NK-92 (cell line): ENCODE results near the gene PCDH19.

ENCODE experiments used
- DNase-seq: peaks from one replicate; lab custom pipeline; 2025; ENCODE audit not compliant: unreplicated experiment; lab: John Stamatoyannopoulos, UW

Gene PCDH19

DNA sequence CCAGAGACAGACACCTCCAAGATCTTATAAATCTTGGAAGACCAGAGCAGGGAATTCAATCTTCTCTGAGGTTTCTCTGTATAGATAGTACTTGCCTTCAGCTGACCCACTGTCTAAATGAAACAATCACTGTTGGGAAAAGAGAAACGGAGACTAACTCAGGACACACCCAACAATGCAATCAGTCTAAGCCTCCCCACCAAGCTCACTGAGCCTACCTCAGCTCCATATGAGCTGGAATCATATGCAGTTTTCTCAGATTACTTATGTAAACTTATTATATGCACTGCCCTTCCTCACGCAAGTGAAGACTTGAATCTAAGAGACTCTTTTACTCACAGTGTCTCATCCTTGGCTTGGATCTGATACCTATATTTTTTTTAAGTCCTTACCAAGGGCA, 110.5 kb downstream of the PCDH19 start:
- no peak for DNase-seq

DNA sequence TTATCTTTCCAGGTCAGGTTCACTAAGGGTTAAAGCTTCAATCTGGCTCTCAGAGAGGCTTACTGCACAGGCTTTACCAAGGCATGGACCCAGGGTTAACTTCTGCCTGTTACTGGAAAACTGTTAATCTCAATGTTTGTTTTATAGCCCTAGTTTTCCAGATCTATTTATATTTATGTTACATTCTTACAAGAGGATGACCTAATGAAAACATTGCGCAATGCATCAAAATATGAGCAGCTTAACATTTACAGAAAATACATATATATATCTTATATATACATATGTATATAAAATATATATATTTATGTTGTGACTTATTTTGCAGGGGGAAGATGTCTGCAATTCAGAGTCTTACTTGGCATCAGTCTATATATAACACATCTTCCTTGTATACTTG, 112.3 kb downstream of the PCDH19 start:
- DNase-seq: no peak

DNA sequence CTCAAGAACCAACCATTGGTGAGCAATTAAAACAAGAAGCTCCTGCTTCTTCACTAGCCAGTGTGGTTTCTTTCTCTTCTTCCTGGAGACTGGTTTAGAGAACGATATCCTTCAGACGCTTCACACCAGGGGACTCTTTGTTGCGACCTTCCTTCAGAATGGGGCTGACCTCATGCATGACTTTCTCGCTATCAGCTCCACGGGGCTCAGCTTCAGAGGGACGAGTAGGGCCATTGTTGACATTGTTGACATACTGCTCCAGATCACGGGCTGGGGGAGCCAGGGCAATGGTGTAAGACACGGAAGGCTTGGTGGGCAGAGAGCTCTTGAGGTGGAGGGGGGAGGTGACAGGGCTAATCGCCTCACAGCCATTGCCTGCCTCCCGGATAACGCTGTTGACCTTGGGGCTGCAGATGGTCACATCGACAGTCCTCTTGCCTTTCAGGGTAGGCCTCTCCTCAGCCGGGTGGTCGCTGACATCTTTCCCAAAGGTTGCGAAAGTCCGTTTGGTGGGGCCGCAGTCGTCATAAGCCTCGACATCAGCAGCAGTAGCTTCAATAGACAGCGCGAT, 113.8 kb downstream of the PCDH19 start:
- DNase-seq: no peak

DNA sequence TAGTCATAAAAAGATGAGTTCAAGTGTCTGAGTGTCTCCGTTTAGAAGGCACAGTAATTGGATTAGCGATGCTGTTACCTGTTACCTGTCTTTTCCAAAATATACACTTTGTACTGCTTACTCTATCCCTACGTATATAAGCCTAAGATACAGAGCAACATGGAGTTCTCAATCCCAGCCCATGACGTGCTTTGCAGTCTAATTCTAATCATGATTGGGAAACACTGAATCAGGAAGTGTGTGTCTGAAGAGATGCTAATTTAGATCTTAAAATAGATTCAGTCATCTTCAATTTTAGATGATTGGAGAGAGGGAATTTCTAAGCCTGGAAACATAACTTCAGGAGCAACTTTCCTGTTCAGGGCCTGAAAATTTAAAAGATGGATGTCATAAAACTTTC, 115.1 kb downstream of the PCDH19 start:
- DNase-seq: no peak

DNA sequence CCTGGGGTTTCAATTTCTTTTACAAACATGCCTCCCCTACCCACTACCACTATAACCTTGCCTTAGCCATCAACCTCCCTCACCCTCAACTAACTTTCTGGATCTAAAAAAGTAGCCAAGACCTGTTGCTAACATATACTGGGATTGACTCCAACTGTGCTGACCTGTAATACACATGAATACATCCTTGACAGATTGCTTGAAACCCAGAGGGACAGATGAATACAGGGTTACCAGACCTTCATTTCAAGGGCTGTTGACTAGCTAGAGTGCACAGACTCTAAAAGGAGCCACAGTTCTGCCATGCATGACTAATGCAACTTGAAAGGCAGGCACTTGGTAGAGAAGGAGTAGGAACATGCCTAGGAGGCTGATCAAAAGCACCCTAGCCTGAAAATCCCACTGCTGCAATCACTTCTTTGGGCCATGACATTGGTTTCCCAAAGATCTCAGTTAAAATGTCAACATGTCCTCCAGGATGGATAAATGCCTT, 121.0 kb downstream of the PCDH19 start:
- DNase-seq: no peak

DNA sequence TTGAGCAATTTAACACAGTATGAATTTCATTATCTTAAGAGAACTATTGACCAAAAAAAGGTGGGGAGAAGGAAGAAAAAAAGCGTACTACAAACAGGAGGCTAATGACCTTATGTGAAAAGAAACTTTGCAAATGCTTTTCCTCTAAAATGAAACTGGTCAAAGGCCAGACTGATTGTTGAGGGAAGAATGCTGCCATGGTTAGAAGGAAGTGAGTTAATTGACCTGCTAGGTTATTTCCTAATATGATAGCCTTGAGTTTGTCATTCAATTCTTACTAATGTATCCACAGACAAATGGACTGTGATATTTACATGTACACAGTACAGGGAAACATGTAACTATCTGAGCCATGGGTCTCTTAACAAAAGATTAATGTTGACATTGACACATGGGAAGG, 132.8 kb downstream of the PCDH19 start:
- no peak for DNase-seq

DNA sequence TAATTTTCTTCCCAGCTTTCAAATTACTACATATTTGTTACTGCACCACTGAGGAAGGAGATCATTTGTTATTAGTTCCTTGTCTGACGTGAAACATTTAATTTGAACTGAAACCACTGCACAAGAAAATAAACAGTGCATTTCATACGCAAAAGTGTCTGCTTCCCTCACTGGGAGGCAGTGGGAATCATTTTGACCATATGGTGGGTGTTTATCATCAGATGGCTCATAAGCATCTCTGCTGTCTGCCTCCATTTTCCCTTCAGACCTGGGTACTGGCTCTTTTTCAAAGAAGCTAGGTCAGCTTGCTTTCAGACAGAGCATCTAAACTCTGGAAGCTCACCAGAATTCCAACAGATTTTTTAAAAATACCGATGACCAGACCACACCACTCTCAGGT, 135.2 kb downstream of the PCDH19 start:
- DNase-seq: no peak

DNA sequence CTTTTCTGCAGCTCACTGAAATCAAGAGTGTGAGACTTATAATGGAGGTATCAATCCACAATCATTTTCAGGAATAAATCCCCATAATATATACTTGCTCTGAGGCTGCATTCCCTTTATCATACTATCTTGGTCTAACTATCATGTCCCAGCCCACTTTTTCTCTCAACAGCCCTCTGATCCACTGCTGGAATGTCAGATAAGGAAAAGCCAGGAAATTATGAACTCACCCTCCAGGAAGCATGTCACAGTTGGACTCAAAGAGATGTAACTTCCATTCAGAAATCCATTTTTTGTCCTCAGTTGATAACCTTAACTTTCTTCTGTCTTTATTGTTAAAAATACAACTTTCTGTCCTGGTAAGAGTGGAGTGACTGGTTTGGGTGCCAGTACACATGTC, 144.9 kb downstream of the PCDH19 start:
- DNase-seq: no peak

DNA sequence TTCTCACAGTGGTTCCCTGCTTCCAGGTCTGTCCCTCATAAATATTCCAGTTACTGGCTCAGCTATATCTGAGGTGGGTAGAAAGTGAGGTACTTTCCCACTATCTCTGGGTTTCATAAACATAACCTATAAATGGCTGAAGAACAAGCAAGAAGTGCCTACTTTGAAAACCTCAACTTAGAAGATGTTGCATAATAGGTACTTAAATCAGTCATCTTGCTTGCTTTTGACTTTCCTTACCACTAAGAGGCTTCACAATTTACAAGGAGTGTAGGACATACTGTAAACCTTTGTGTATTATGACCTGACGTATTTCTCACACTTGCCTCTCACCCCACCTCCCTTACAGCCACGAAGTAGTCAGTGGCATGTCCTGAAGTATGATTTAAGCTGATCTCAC, 145.9 kb downstream of the PCDH19 start:
- DNase-seq: no peak

DNA sequence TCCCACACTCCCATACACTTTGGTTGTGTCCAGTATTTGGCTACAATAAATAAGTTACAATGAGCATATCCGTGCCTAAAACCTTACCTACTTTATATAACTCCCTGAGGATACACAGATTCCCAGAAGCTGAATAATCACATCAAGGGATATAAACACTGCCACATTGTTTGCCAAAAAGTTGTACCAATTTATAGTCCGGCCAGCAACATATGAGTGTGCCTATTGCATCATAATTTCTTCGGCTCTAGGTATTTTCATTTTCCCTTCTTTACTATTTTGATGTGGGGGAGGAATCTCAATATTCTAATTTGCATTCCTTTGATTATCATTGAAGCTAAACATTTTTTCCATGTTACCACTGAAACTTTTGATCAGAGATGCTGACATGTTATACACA, 146.4 kb downstream of the PCDH19 start:
- no peak for DNase-seq

DNA sequence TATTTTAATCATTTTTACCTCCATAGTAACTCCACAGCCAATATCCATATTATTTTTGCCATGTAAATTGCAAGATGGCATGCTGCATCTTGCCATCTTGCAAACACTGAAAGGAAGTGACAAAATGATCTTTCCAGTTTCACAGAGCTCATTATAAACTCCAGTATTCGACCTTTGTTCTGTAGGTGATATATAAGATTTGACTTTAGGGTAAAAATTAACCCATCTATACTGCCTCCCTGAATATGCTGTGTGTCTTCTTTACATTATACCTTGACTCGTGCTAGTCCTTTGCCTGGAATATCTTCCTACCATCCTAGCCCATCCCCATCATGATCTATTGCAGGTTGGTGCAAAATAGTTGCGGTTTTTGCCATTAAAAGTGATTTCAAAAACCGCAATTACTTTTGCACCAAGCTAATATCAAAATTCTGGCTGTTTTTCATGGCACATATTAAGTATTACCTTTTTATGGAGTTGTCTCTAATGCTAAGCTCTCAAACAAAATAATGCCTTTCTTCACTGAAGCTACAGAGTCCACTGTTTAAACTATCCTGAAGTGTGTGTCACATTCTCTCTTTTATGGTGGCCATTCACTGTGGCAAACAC, 161.1 kb downstream of the PCDH19 start:
- DNase-seq: no peak

DNA sequence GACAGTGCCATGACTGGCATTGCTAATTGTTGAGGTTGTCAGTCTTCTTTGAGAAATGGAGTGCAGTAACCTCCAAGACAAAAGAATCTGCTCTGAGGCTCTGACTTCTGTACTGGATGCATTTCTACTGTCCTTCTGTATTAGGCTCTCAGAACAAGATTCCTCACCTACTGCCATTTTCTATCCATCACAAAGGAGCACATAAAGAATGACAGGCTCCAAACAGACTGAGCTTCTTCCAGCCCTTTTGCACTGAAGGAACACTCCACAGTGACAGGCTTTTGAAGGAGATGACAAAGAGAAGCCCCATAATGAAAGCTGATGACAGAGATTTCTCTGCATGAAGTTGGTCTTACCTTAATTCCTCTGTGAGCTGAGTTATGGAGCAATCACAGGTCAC, 162.2 kb downstream of the PCDH19 start:
- no peak for DNase-seq

DNA sequence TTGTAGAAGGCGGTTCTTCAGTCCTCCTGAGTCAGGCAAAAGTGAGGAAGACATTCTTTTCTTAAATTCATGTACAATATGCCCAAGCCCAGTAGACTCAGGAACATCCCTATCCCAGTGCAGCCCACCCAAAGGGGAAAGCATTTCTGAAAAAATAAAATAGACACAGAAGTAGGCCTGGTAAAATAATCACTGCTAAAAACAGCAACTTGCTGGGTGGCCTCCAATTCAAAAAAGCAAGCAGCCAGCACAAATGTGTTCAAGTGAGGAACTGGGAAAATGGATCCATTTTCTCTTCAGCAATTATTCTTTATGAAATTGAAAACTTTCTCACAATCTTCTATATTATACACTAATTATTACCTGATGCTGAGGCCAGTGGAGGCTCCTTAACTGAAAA, 165.4 kb downstream of the PCDH19 start:
- DNase-seq: no peak
